H1 (cell line): Measurements from ENCODE around the gene IP6K1. TPM values are rescaled to one million over a fixed set of nuclear protein-coding genes. Genes with fewer than 3 reads are reported as not detected.

Experiments used
- CTCF ChIA-PET: fragments of 300-600 bp; sonication (Branson Sonifier 250); formaldehyde crosslinking; loops from one replicate; lab custom pipeline; 2021; ENCODE audit not compliant: partially characterized antibody; lab: Charles Lee
- POLR2A ChIA-PET: fragments of 300-600 bp; sonication (Branson Sonifier 250); formaldehyde crosslinking; loops from one replicate; lab custom pipeline; 2021; ENCODE audit warnings: inconsistent platforms; ENCODE audit not compliant: partially characterized antibody; lab: Charles Lee
- DNase-seq, 2 experiments: peaks; one replicate each; pipeline versions ENCODE4 v3.0.0 to v3.0.0-alpha.2; 2010 to 2022; ENCODE audit warnings: low spot score in 2 of 2, low read depth in 1 of 2, mixed read lengths in 1 of 2
- FAIRE-seq: peaks from 2 replicates; lab custom pipeline; 2011; peaks lifted over from hg19 to GRCh38; lab: Jason Lieb, UNC
- H2AFZ ChIP-seq: 2 replicates; pipeline ENCODE4 v1.8.1; 2012; ENCODE audit warnings: low read length, inconsistent platforms
- H2AK5ac ChIP-seq: 2 replicates; pipeline ENCODE4 v1.6.1; 2013; ENCODE audit warnings: low read depth, low read length
- H2BK120ac ChIP-seq: replicated peaks from 2 replicates; pipeline ENCODE3; 2013; ENCODE audit warnings: low read depth, low read length, inconsistent platforms
- H2BK12ac ChIP-seq: 2 replicates; pipeline ENCODE4 v1.6.1; 2013; ENCODE audit warnings: low read depth, low read length
- H2BK15ac ChIP-seq: 2 replicates; pipeline ENCODE4 v1.6.1; 2013; ENCODE audit warnings: low read length
- H2BK20ac ChIP-seq: 2 replicates; pipeline ENCODE4 v1.6.1; 2013; ENCODE audit warnings: low read length
- H2BK5ac ChIP-seq: 2 replicates; pipeline ENCODE4 v1.6.1; 2013; ENCODE audit warnings: low read depth, low read length
- H3K14ac ChIP-seq: 2 replicates; pipeline ENCODE4 v1.6.1; 2013; ENCODE audit warnings: inconsistent platforms; ENCODE audit not compliant: insufficient read length
- H3K18ac ChIP-seq: 2 replicates; pipeline ENCODE4 v1.6.1; 2013; ENCODE audit warnings: low read length; ENCODE audit errors: extremely low read depth
- H3K23ac ChIP-seq: 2 replicates; pipeline ENCODE4 v1.6.1; 2013; ENCODE audit warnings: inconsistent platforms; ENCODE audit not compliant: insufficient read length
- H3K23me2 ChIP-seq: 2 replicates; pipeline ENCODE4 v1.6.1; 2013; ENCODE audit warnings: low read depth, low read length
- H3K27ac ChIP-seq: 2 replicates; pipeline ENCODE4 v1.6.1; 2011; ENCODE audit warnings: low read depth, low read length, inconsistent platforms
- H3K27me3 ChIP-seq, 4 experiments: replicated peaks in 1 of 4; 1 replicate in 1 of 4; 2 replicates in 3 of 4; pipeline versions ENCODE4 v1.6.1 to v1.8.1; 2011 to 2013; ENCODE audit warnings: low read length in 3 of 4, mild to moderate bottlenecking in 3 of 4, inconsistent platforms in 2 of 4, mixed read lengths in 2 of 4, moderate library complexity in 1 of 4; ENCODE audit not compliant: control insufficient read depth in 3 of 4, insufficient read depth in 3 of 4; ENCODE audit errors: extremely low read depth in 1 of 4
- H3K36me3 ChIP-seq, 4 experiments: 2 replicates each; pipeline versions ENCODE4 v1.6.1 to v1.8.1; 2011 to 2013; ENCODE audit warnings: mild to moderate bottlenecking in 4 of 4, low read length in 3 of 4, moderate library complexity in 2 of 4, control low read depth in 1 of 4, inconsistent platforms in 1 of 4; ENCODE audit not compliant: insufficient read depth in 4 of 4, control insufficient read depth in 2 of 4
- H3K4ac ChIP-seq: replicated peaks from 2 replicates; pipeline ENCODE3; 2013; ENCODE audit warnings: low read length, low read depth, mixed read lengths, inconsistent platforms; ENCODE audit not compliant: insufficient read length
- H3K4me1 ChIP-seq, 4 experiments: replicated peaks in 1 of 4; 1 replicate in 1 of 4; 2 replicates in 3 of 4; pipeline versions ENCODE4 v1.6.1 to v1.8.1; 2011 to 2013; ENCODE audit warnings: low read length in 3 of 4, inconsistent platforms in 2 of 4, mixed read lengths in 1 of 4; ENCODE audit not compliant: insufficient read depth in 4 of 4, control insufficient read depth in 3 of 4
- H3K4me2 ChIP-seq, 2 experiments: 2 replicates each; pipeline versions ENCODE4 v1.6.1 to v1.8.1; 2011 to 2013; ENCODE audit warnings: low read depth in 2 of 2, low read length in 2 of 2, control low read depth in 1 of 2, inconsistent platforms in 1 of 2, mild to moderate bottlenecking in 1 of 2; ENCODE audit not compliant: insufficient read depth in 1 of 2
- H3K4me3 ChIP-seq, 4 experiments: fragments of 200-600, 300-600 bp in 1 of 4; sonication (generic), shearing (Covaris generic), sonication (Bioruptor Twin) in 1 of 4; 2 replicates each; pipeline versions ENCODE4 v1.5.1 to v1.8.1; 2011 to 2016; ENCODE audit warnings: low read length in 4 of 4, low read depth in 3 of 4, control low read depth in 2 of 4, inconsistent platforms in 2 of 4, mild to moderate bottlenecking in 2 of 4, mixed read lengths in 1 of 4, moderate library complexity in 1 of 4; ENCODE audit not compliant: insufficient read depth in 2 of 4; ENCODE audit errors: extremely low read depth in 1 of 4
- H3K56ac ChIP-seq: replicated peaks from 2 replicates; pipeline ENCODE3; 2013; ENCODE audit warnings: low read depth, mild to moderate bottlenecking, mixed read lengths, low read length, inconsistent platforms; ENCODE audit not compliant: insufficient read length
- H3K79me1 ChIP-seq: 2 replicates; pipeline ENCODE4 v1.6.1; 2013; ENCODE audit warnings: low read depth, low read length, control low read depth
- H3K79me2 ChIP-seq, 2 experiments: 2 replicates each; pipeline versions ENCODE4 v1.6.1 to v1.8.1; 2012 to 2013; ENCODE audit warnings: low read length in 2 of 2, mild to moderate bottlenecking in 2 of 2, inconsistent platforms in 1 of 2; ENCODE audit not compliant: insufficient read depth in 2 of 2, control insufficient read depth in 1 of 2
- H3K9ac ChIP-seq, 4 experiments: replicated peaks in 1 of 4; 1 replicate in 1 of 4; 2 replicates in 3 of 4; pipeline versions ENCODE4 v1.6.1 to v1.8.1; 2011 to 2013; ENCODE audit warnings: low read depth in 3 of 4, low read length in 3 of 4, control low read depth in 2 of 4, mild to moderate bottlenecking in 2 of 4, moderate library complexity in 2 of 4, inconsistent platforms in 1 of 4; ENCODE audit errors: extremely low read depth in 1 of 4
- H3K9me3 ChIP-seq, 2 experiments: 2 replicates each; pipeline versions ENCODE4 v1.6.1 to v1.8.1; 2012 to 2013; ENCODE audit warnings: mild to moderate bottlenecking in 2 of 2, moderate library complexity in 2 of 2, control low read depth in 1 of 2, inconsistent platforms in 1 of 2, low read depth in 1 of 2, low read length in 1 of 2, mixed read lengths in 1 of 2; ENCODE audit not compliant: insufficient read depth in 2 of 2
- H4K20me1 ChIP-seq, 2 experiments: replicated peaks in 1 of 2; 2 replicates each; pipeline versions ENCODE3 to v1.8.1; 2011 to 2013; ENCODE audit warnings: inconsistent platforms in 2 of 2, low read length in 2 of 2, mild to moderate bottlenecking in 1 of 2; ENCODE audit not compliant: insufficient read depth in 2 of 2, control insufficient read depth in 1 of 2
- H4K5ac ChIP-seq: 2 replicates; pipeline ENCODE4 v1.6.1; 2013; ENCODE audit warnings: low read length, low read depth, mixed read lengths, inconsistent platforms; ENCODE audit not compliant: insufficient read length
- H4K8ac ChIP-seq: 2 replicates; pipeline ENCODE4 v1.8.0; 2013; ENCODE audit warnings: mild to moderate bottlenecking, moderate library complexity, low read length, inconsistent platforms; ENCODE audit not compliant: insufficient read depth; ENCODE audit errors: extremely low read depth
- H4K91ac ChIP-seq: replicated peaks from 2 replicates; pipeline ENCODE3; 2013; ENCODE audit warnings: low read length, mixed read lengths, inconsistent platforms; ENCODE audit not compliant: insufficient read length
- BRCA1 ChIP-seq: IDR thresholded peaks from 2 replicates; pipeline ENCODE4 v1.6.1; 2012; ENCODE audit warnings: low read depth, low read length, improper control_type of control experiment
- CEBPB ChIP-seq: IDR thresholded peaks from 2 replicates; pipeline ENCODE4 v1.6.1; 2012; ENCODE audit warnings: low read depth, low read length
- EGR1 ChIP-seq: IDR thresholded peaks from 2 replicates; pipeline ENCODE4 v1.6.1; 2011; ENCODE audit warnings: low read depth, low read length, borderline replicate concordance
- GABPA ChIP-seq: IDR thresholded peaks from 2 replicates; pipeline ENCODE4 v1.6.1; 2011; ENCODE audit warnings: mild to moderate bottlenecking, low read length, moderate library complexity, borderline replicate concordance; ENCODE audit not compliant: insufficient read depth
- JUN ChIP-seq: IDR thresholded peaks from 2 replicates; pipeline ENCODE4 v1.6.1; 2011; ENCODE audit warnings: low read depth, mild to moderate bottlenecking, improper control_type of control experiment, low read length
- MAX ChIP-seq: IDR thresholded peaks from 2 replicates; pipeline ENCODE4 v1.6.1; 2012; ENCODE audit warnings: inconsistent platforms
- PHF8 ChIP-seq: fragments of 200-600 bp; sonication (generic); conservative IDR thresholded peaks from 2 replicates; pipeline ENCODE4 v1.7.1; 2012; ENCODE audit warnings: low read depth, mild to moderate bottlenecking, inconsistent platforms, low read length, moderate library complexity
- RFX5 ChIP-seq: IDR thresholded peaks from 2 replicates; pipeline ENCODE4 v1.6.1; 2011; ENCODE audit warnings: low read depth, low read length, improper control_type of control experiment, borderline replicate concordance
- SIX5 ChIP-seq: IDR thresholded peaks from 2 replicates; pipeline ENCODE4 v1.6.1; 2011; ENCODE audit warnings: mild to moderate bottlenecking, low read depth, low read length
- SP2 ChIP-seq: IDR thresholded peaks from 2 replicates; pipeline ENCODE4 v1.6.1; 2012; ENCODE audit warnings: mild to moderate bottlenecking, low read length, inconsistent platforms
- SRF ChIP-seq: IDR thresholded peaks from 2 replicates; pipeline ENCODE4 v1.6.1; 2011; ENCODE audit warnings: mild to moderate bottlenecking, low read depth, low read length, moderate library complexity
- TCF12 ChIP-seq: IDR thresholded peaks from 2 replicates; pipeline ENCODE4 v1.6.1; 2011; ENCODE audit warnings: low read depth, mild to moderate bottlenecking, low read length
- USF2 ChIP-seq: IDR thresholded peaks from 2 replicates; pipeline ENCODE4 v1.6.1; 2011; ENCODE audit warnings: low read length, improper control_type of control experiment
- YY1 ChIP-seq: IDR thresholded peaks from 2 replicates; pipeline ENCODE4 v1.6.1; 2011; ENCODE audit warnings: low read depth, mild to moderate bottlenecking, low read length
- WGBS, 2 experiments: shearing (Covaris generic) in 1 of 2; methylation state at CpG; one replicate each; pipeline versions ENCODE4 v1.1.6 to v1.1.7; 2013 to 2015; ENCODE audit warnings: low lambda C conversion rate in 2 of 2, mixed read lengths in 2 of 2, inconsistent platforms in 1 of 2, low coverage in 1 of 2, missing lambda C conversion rate in 1 of 2; ENCODE audit not compliant: insufficient replicate concordance in 2 of 2, insufficient coverage in 1 of 2, insufficient read length in 1 of 2; ENCODE audit errors: extremely low coverage in 1 of 2, missing lambda C conversion rate in 1 of 2; 5-methylcytosine and 5-hydroxymethylcytosine counted together
- polyA plus RNA-seq, 7 experiments: library from polyadenylated mRNA; depleted of rRNA in 3 of 7; stranded (reverse) in 5 of 7; unstranded in 2 of 7; fragments of >200 nt in 5 of 7; fragments of 200-250 nt in 2 of 7; gene quantifications; 1 replicate in 5 of 7; 2 replicates in 1 of 7; 4 replicates in 1 of 7; pipeline versions ENCODE4 v1.2.1 to v1.2.3, GENCODE V29; 2011 to 2013; ENCODE audit warnings: missing spikeins in 2 of 7, mixed read lengths in 2 of 7
- total RNA-seq: library from RNA; stranded (reverse); fragmentation: NEBNext Ultra II Directional; extraction: Animal tissue kit (Norgen Biotek cat#: 25700); gene quantifications from 2 replicates; pipeline ENCODE4 v1.2.1, GENCODE V29; 2021

Gene IP6K1
- total and polyA plus RNA-seq, 2 of the 8 experiments (the other 6 are each of a cell fraction or from before 2014, with no cell fraction given): 31.5 to 35.2 TPM

DNA sequence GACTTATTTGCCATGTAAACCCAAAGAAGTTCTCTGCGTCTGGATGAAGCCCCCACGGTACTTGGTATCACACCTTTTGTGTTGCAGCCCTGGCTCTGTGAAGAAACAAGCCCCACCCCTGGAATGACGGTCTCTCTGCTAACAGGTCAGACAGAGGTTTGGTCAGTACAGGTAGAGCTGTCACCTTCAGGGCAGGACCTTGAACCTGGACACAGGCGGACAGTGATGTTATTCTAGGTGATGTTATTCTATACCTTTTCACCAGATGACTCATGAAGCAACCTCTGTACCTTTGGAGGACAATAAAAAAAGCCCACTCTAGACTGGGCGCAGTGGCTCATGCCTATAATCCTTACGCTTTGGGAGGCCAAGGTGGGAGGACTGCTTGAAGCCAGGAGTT is 51.6 kb downstream of the IP6K1 start:
- no peak overlapping the region for H2BK15ac ChIP-seq
- ChIA-PET POLR2A (interaction anchor here (1.9 kb wide), 1 partner anchor 11 kb away, joined by 4 read pairs; the partner anchor contains the start of gene GMPPB), CTCF (interaction anchor here (0.9 to 1.8 kb wide), 4 partner anchors 13 to 195 kb away, joined by 3 to 4 read pairs (median 3); no protein-coding TSS in a partner anchor)
- H3K23ac ChIP-seq: no peak overlapping the region
- H4K91ac ChIP-seq: no peak overlapping the region
- no peak overlapping the region for H2AK5ac ChIP-seq
- no peak overlapping the region for H3K4me3 ChIP-seq
- no peak overlapping the region for H2BK12ac ChIP-seq
- H4K8ac ChIP-seq: no peak overlapping the region
- no peak overlapping the region for H3K14ac ChIP-seq
- FAIRE-seq (no peak), DNase-seq (no peak)
- H3K18ac ChIP-seq: no peak overlapping the region
- no peaks in the 10 kb centered on the region for H3K27me3 ChIP-seq
- H3K23me2 ChIP-seq: no peaks in the 10 kb centered on the region
- H3K4me2 ChIP-seq: no peak overlapping the region
- H3K9me3 ChIP-seq: no peaks in the 10 kb centered on the region
- H2BK20ac ChIP-seq: no peak overlapping the region
- no peak overlapping the region for H2AFZ ChIP-seq
- no peaks in the 10 kb centered on the region for H3K4me1 ChIP-seq
- no peak overlapping the region for H2BK5ac ChIP-seq
- H3K9ac ChIP-seq: no peak overlapping the region
- H3K79me2 ChIP-seq: peaks cover 0 to 3% of the 10 kb centered on the region in 2 experiments; a peak in 1 of 4 replicates
- H4K5ac ChIP-seq: no peak overlapping the region
- peaks cover 2 to 3% of the 10 kb centered on the region in 2 experiments for H4K20me1 ChIP-seq
- H3K36me3 ChIP-seq: peaks cover 10 to 50% (median 40%) of the 10 kb centered on the region in 4 experiments
- no peak overlapping the region for H3K56ac ChIP-seq
- H3K79me1 ChIP-seq: no peaks in the 10 kb centered on the region; the same call in 1 of the 2 replicates
- no peak overlapping the region for H2BK120ac ChIP-seq
- H3K27ac ChIP-seq: no peak overlapping the region
- 96% methylated on average over 6 of the region's 6 CpGs; no CpG with 5 or more reads in 1 of the 2 experiments for WGBS, 2 experiments
- H3K4ac ChIP-seq: no peak overlapping the region
- TF ChIP-seq USF2: no peak
- no peak for TF ChIP-seq TCF12
- TF ChIP-seq SP2: no peak
- TF ChIP-seq BRCA1: no peak
- TF ChIP-seq PHF8: no peak
- no peak for TF ChIP-seq RFX5
- TF ChIP-seq JUN: no peak
- no peak for TF ChIP-seq SRF
- TF ChIP-seq SIX5: no peak
- no peak for TF ChIP-seq EGR1
- no peak for TF ChIP-seq GABPA
- no peak for TF ChIP-seq YY1
- TF ChIP-seq MAX: no peak
- no peak for TF ChIP-seq CEBPB
